Endothelial cell of umbilical vein (primary cell): Measurements from ENCODE around the gene BLOC1S4. TPM values are rescaled to one million over a fixed set of nuclear protein-coding genes. Genes with fewer than 3 reads are reported as not detected.

ENCODE experiments used
- BruUV-seq: library from RNA; stranded (reverse); fragments of 400-500 nt; replicated peaks from 2 replicates; lab custom pipeline; 2021; lab: Mats Ljungman, UMichigan
- CTCF ChIA-PET: fragments of 300-600, 350-600 bp; sonication (Branson Sonifier 250); formaldehyde crosslinking; loops from one replicate; lab custom pipeline; 2021; ENCODE audit warnings: antibody characterized with exemption, inconsistent platforms; lab: Charles Lee
- POLR2A ChIA-PET: fragments of 300-600, 350-600 bp; sonication (Branson Sonifier 250); formaldehyde crosslinking; loops from one replicate; lab custom pipeline; 2021; ENCODE audit warnings: antibody characterized with exemption, inconsistent platforms; lab: Charles Lee
- DNase-seq: peaks from one replicate; pipeline ENCODE4 v3.0.0-alpha.2; 2011; ENCODE audit warnings: low read depth, low spot score
- FAIRE-seq: peaks from 2 replicates; lab custom pipeline; 2011; peaks lifted over from hg19 to GRCh38; lab: Jason Lieb, UNC
- H2AFZ ChIP-seq: 2 replicates; pipeline ENCODE4 v1.6.0; 2012; ENCODE audit warnings: low read depth, low read length, control low read depth, inconsistent platforms
- H3K27ac ChIP-seq: 2 replicates; pipeline ENCODE4 v1.5.1; 2011; ENCODE audit warnings: low read depth, mild to moderate bottlenecking, control low read depth, low read length, moderate library complexity; ENCODE audit not compliant: insufficient read depth
- H3K27me3 ChIP-seq, 2 experiments: 2 replicates each; pipeline versions ENCODE4 v1.6.0 to v1.6.1; 2011; ENCODE audit warnings: low read length in 2 of 2, mixed read lengths in 1 of 2; ENCODE audit not compliant: control insufficient read depth in 2 of 2, insufficient read depth in 2 of 2
- H3K36me3 ChIP-seq, 2 experiments: 2 replicates in 1 of 2; 3 replicates in 1 of 2; pipeline ENCODE4 v1.5.1; 2011; ENCODE audit warnings: low read length in 2 of 2, mild to moderate bottlenecking in 1 of 2, moderate library complexity in 1 of 2; ENCODE audit not compliant: control insufficient read depth in 2 of 2, insufficient read depth in 2 of 2; ENCODE audit errors: extremely low read depth in 1 of 2
- H3K4me1 ChIP-seq: 3 replicates; pipeline ENCODE4 v1.5.1; 2011; ENCODE audit warnings: mild to moderate bottlenecking, low read length; ENCODE audit not compliant: control insufficient read depth, insufficient read depth; ENCODE audit errors: extremely low read depth
- H3K4me2 ChIP-seq: 2 replicates; pipeline ENCODE4 v1.6.1; 2011; ENCODE audit warnings: low read length, control low read depth, mixed read lengths; ENCODE audit not compliant: insufficient read depth
- H3K4me3 ChIP-seq, 3 experiments: fragments of 200-600 bp in 1 of 3; sonication (generic), shearing (Covaris generic) in 1 of 3; replicated peaks in 1 of 3; 2 replicates each; pipeline ENCODE4 v1.5.1; 2011 to 2016; ENCODE audit warnings: control low read depth in 3 of 3, low read length in 3 of 3, mild to moderate bottlenecking in 2 of 3, inconsistent platforms in 1 of 3, low read depth in 1 of 3, moderate library complexity in 1 of 3; ENCODE audit not compliant: insufficient read depth in 1 of 3
- H3K79me2 ChIP-seq: 2 replicates; pipeline ENCODE4 v1.6.0; 2012; ENCODE audit warnings: low read length, inconsistent platforms; ENCODE audit not compliant: control insufficient read depth, insufficient read depth
- H3K9ac ChIP-seq: replicated peaks from 2 replicates; pipeline ENCODE3; 2011; ENCODE audit warnings: low read length, control low read depth; ENCODE audit not compliant: insufficient read depth; ENCODE audit errors: extremely low read depth
- H3K9me1 ChIP-seq: replicated peaks from 3 replicates; pipeline ENCODE4 v1.6.0; 2011; ENCODE audit warnings: mild to moderate bottlenecking, low read length; ENCODE audit not compliant: control insufficient read depth, insufficient read depth; ENCODE audit errors: extremely low read depth
- H3K9me3 ChIP-seq: replicated peaks from 2 replicates; pipeline ENCODE4 v1.5.1; 2012; ENCODE audit warnings: low read length, inconsistent platforms; ENCODE audit not compliant: control insufficient read depth, insufficient read depth
- H4K20me1 ChIP-seq: replicated peaks from 2 replicates; pipeline ENCODE3; 2011; ENCODE audit warnings: mild to moderate bottlenecking, low read length; ENCODE audit not compliant: control insufficient read depth, insufficient read depth; ENCODE audit errors: extremely low read depth
- CTCF ChIP-seq, 2 donors: IDR thresholded peaks; 1 replicate in 1 of 2; 2 replicates in 1 of 2; pipeline ENCODE4 v1.5.1; 2011; ENCODE audit warnings: low read length in 2 of 2, mild to moderate bottlenecking in 2 of 2, moderate library complexity in 2 of 2, control low read depth in 1 of 2, inconsistent platforms in 1 of 2, low read depth in 1 of 2; ENCODE audit not compliant: insufficient read depth in 1 of 2; ENCODE audit errors: extremely low read depth in 1 of 2
- EZH2 ChIP-seq: IDR thresholded peaks from 2 replicates; pipeline ENCODE4 v1.6.1; 2012; ENCODE audit warnings: borderline replicate concordance, low read depth, mild to moderate bottlenecking, moderate library complexity, low read length, inconsistent platforms; ENCODE audit not compliant: severe bottlenecking
- FOS ChIP-seq: IDR thresholded peaks from 2 replicates; pipeline ENCODE4 v1.6.1; 2011; ENCODE audit warnings: mild to moderate bottlenecking, low read length, moderate library complexity, borderline replicate concordance; ENCODE audit not compliant: insufficient read depth
- GATA2 ChIP-seq: IDR thresholded peaks from 2 replicates; pipeline ENCODE4 v1.7.0; 2011; ENCODE audit warnings: low read depth, mild to moderate bottlenecking, moderate library complexity, mixed read lengths, low read length; ENCODE audit not compliant: insufficient read length, insufficient read depth
- JUN ChIP-seq: IDR thresholded peaks from 2 replicates; pipeline ENCODE4 v1.6.1; 2011; ENCODE audit warnings: borderline replicate concordance, low read depth; ENCODE audit not compliant: insufficient read length, insufficient read depth
- MAX ChIP-seq: IDR thresholded peaks from 2 replicates; pipeline ENCODE4 v1.6.1; 2011; ENCODE audit not compliant: insufficient read depth, insufficient read length
- MYC ChIP-seq: IDR thresholded peaks from one replicate; pipeline ENCODE4 v1.6.1; 2011; ENCODE audit warnings: mild to moderate bottlenecking, low read depth, low read length
- POLR2A ChIP-seq: IDR thresholded peaks from 2 replicates; pipeline ENCODE4 v1.6.1; 2012; ENCODE audit warnings: low read depth, mild to moderate bottlenecking, control low read depth, low read length
- POLR2AphosphoS5 ChIP-seq: IDR thresholded peaks from 2 replicates; pipeline ENCODE4 v1.6.1; 2012; ENCODE audit warnings: low read depth, mild to moderate bottlenecking, control low read depth, low read length, moderate library complexity; ENCODE audit not compliant: insufficient read depth
- dilution Hi-C: fragments of 300-500 bp; cut with MboI; formaldehyde crosslinking; loops from one replicate; pipeline ENCODE4 v1.15.0; 2019; ENCODE audit warnings: low sequenced_read_pairs; ENCODE audit not compliant: extremely low pct_ligation_motif_present
- intact Hi-C: fragments of 100-400 bp; cut with micrococcal nuclease; formaldehyde crosslinking; loops from one replicate; pipeline ENCODE4 v1.10.0; 2022
- polyA plus RNA-seq, 4 experiments: library from polyadenylated mRNA; depleted of rRNA in 3 of 4; stranded (reverse) in 3 of 4; unstranded in 1 of 4; fragments of >200 nt; gene quantifications; 2 replicates each; pipeline versions ENCODE4 v1.2.1 to v1.2.3, GENCODE V29; 2011 to 2012; ENCODE audit warnings: missing spikeins in 1 of 4
- total RNA-seq: library from RNA; stranded (reverse); gene quantifications from 2 replicates; pipeline ENCODE4 v1.2.3, GENCODE V29; 2021

Gene BLOC1S4
- total and polyA plus RNA-seq, 2 donors (not counting 3 experiments of a cell fraction or from before 2014, with no cell fraction given), result 12.7 to 16.9 TPM

GRCh38 chr4:6694177-6694901 lies 21.6 kb upstream of the BLOC1S4 start:
- Histone ChIP-seq H3K4me1 (peaks cover 8% of the 10 kb centered on the region), H2AFZ (peak overlapping the region; percentile 63), H4K20me1 (no peaks in the 10 kb centered on the region), H3K4me3 (no peak overlapping the region), H3K27me3 (no peaks in the 10 kb centered on the region), H3K27ac (no peak overlapping the region), H3K79me2 (no peaks in the 10 kb centered on the region), H3K9me1 (no peaks in the 10 kb centered on the region), H3K36me3 (no peaks in the 10 kb centered on the region), H3K4me2 (peak overlapping the region; percentile 41), H3K9me3 (no peaks in the 10 kb centered on the region), H3K9ac (no peak overlapping the region)
- BruUV-seq, result no TSS peak
- ChIA-PET CTCF (interaction anchor here (0.6 to 2.6 kb wide), 4 partner anchors 8 to 15 kb away, joined by 3 to 7 read pairs (median 3); partner anchors contain the start of gene MRFAP1L1), POLR2A (no interaction called here)
- TF ChIP-seq FOS (no peak), POLR2AphosphoS5 (peak; percentile 24)
- FAIRE-seq (peak; percentile 15), DNase-seq (peak; percentile 21)
- dilution Hi-C loops, result no loop called here
- intact Hi-C loops, result no loop called here

- FAIRE-seq (no peak), DNase-seq (no peak)
- dilution Hi-C loops, result no loop called here
- no peak for TF ChIP-seq EZH2
- no peak for TF ChIP-seq CTCF (IDR thresholded peaks at IDR 0.05; ENCODE audit: extremely low read depth in 1 of 2, insufficient read depth in 1 of 2, low read depth in 1 of 2, low read length in 2 of 2)
- no peak for TF ChIP-seq GATA2
- TF ChIP-seq MAX, result no peak
- no peak for TF ChIP-seq POLR2A
- no peak for TF ChIP-seq MYC
- TF ChIP-seq FOS, result no peak
- no peak for TF ChIP-seq JUN
- no peak for TF ChIP-seq POLR2AphosphoS5
- no peaks in the 10 kb centered on the region for H3K36me3 ChIP-seq
- intact Hi-C loops, result no loop called here
- no peaks in the 10 kb centered on the region for H3K9me1 ChIP-seq
- peaks cover 8% of the 10 kb centered on the region for H3K4me1 ChIP-seq
- H3K27me3 ChIP-seq, result no peaks in the 10 kb centered on the region
- no peak overlapping the region for H2AFZ ChIP-seq
- BruUV-seq, result no TSS peak
- H4K20me1 ChIP-seq, result no peaks in the 10 kb centered on the region
- ChIA-PET CTCF (interaction anchor here (2.6 kb wide), 1 partner anchor 13 kb away, joined by 7 read pairs; the partner anchor contains the start of gene MRFAP1L1), POLR2A (no interaction called here)
- no peaks in the 10 kb centered on the region for H3K79me2 ChIP-seq
- H3K27ac ChIP-seq, result no peak overlapping the region
- no peaks in the 10 kb centered on the region for H3K9me3 ChIP-seq
- no peak overlapping the region for H3K9ac ChIP-seq
- no peak overlapping the region for H3K4me2 ChIP-seq
- no peak overlapping the region for H3K4me3 ChIP-seq
Measured at GRCh38 chr4:6695660-6696610, 20.0 kb upstream of the BLOC1S4 start.
